Epithelial cell of esophagus (primary cell): ENCODE results near the gene KRTAP10-7.
"Not testable (repeated sequence)": the region's sequence is repeated elsewhere in the genome, so short reads cannot be mapped to it uniquely, and the experiment has no call there.

ENCODE experiments used
- DNase-seq: peaks from one replicate; pipeline ENCODE4 v3.0.0; 2010; ENCODE audit warnings: low read depth
- H3K4me3 ChIP-seq: 2 replicates; pipeline ENCODE4 v1.5.1; 2011; ENCODE audit warnings: mild to moderate bottlenecking, low read length, control low read depth
- TF ChIP-seq, protein P1 (sequence below): IDR thresholded peaks from 2 replicates; pipeline ENCODE4 v1.5.1; 2011; ENCODE audit warnings: low read depth, mild to moderate bottlenecking, low read length, control low read depth, inconsistent platforms; ENCODE audit not compliant: insufficient read depth; ENCODE audit errors: missing control alignments

The KRTAP10-7 gene, protein sequence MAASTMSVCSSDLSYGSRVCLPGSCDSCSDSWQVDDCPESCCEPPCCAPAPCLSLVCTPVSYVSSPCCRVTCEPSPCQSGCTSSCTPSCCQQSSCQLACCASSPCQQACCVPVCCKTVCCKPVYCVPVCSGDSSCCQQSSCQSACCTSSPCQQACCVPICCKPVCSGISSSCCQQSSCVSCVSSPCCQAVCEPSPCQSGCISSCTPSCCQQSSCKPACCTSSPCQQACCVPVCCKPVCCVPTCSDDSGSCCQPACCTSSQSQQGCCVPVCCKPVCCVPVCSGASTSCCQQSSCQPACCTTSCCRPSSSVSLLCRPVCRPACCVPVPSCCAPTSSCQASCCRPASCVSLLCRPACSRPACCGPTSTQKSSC

DNA sequence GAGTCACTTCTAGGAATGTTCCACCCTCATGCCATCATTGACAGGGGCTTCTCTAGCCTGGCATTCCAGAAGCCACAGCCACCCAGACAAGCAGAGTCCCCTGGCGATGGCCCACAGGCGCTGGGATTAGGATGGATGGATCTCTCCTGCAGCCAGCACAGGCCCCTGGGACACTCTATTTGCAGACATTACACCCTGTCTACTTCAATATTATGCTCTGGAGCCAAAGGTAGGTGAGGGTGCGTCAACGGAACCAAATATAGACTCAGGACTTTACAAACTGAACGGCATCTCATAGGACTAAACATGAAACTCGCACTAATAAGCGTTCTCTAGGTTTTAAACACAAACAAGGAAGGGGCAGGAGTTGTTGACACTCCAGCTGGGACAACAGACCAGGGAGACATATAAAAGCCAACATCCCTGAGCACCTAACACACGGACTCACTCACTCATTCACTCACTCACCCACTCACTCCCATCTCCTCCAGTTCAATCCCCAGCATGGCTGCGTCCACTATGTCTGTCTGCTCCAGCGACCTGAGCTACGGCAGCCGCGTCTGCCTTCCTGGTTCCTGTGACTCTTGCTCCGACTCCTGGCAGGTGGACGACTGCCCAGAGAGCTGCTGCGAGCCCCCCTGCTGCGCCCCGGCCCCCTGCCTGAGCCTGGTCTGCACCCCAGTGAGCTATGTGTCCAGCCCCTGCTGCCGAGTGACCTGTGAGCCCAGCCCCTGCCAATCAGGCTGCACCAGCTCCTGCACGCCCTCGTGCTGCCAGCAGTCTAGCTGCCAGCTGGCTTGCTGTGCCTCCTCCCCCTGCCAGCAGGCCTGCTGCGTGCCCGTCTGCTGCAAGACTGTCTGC, at the start of gene KRTAP10-7:
TSS of gene KRTAP10-7 (plus strand) at position 480 of the 861 bp plus-strand sequence. CDS start at position 505, 25 bp downstream.
- DNase-seq, result not testable (repeated sequence)

DNA sequence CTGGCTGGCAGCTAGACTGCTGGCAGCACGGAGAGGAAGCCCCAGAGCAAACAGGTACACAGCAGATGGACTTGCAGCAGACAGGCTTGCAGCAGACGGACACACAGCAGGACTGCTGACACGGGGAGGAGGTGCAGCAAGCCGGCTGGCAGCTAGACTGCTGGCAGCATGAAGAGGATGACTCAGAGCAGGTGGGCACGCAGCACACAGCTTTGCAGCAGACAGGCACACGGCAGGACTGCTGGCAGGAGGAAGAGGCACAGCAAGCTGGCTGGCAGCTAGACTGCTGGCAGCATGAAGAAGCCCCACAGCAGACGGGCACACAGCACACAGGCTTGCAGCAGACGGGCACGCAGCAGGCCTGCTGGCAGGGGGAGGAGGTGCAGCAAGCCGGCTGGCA, 49.6 kb upstream of the KRTAP10-7 start:
- TF ChIP-seq, protein P1, sequence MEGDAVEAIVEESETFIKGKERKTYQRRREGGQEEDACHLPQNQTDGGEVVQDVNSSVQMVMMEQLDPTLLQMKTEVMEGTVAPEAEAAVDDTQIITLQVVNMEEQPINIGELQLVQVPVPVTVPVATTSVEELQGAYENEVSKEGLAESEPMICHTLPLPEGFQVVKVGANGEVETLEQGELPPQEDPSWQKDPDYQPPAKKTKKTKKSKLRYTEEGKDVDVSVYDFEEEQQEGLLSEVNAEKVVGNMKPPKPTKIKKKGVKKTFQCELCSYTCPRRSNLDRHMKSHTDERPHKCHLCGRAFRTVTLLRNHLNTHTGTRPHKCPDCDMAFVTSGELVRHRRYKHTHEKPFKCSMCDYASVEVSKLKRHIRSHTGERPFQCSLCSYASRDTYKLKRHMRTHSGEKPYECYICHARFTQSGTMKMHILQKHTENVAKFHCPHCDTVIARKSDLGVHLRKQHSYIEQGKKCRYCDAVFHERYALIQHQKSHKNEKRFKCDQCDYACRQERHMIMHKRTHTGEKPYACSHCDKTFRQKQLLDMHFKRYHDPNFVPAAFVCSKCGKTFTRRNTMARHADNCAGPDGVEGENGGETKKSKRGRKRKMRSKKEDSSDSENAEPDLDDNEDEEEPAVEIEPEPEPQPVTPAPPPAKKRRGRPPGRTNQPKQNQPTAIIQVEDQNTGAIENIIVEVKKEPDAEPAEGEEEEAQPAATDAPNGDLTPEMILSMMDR, result no peak
- DNase-seq, result no peak
- H3K4me3 ChIP-seq, result no peak overlapping the region

More for the DNA sequence above, at the start of gene KRTAP10-7:
- not testable (repeated sequence) for H3K4me3 ChIP-seq

DNA sequence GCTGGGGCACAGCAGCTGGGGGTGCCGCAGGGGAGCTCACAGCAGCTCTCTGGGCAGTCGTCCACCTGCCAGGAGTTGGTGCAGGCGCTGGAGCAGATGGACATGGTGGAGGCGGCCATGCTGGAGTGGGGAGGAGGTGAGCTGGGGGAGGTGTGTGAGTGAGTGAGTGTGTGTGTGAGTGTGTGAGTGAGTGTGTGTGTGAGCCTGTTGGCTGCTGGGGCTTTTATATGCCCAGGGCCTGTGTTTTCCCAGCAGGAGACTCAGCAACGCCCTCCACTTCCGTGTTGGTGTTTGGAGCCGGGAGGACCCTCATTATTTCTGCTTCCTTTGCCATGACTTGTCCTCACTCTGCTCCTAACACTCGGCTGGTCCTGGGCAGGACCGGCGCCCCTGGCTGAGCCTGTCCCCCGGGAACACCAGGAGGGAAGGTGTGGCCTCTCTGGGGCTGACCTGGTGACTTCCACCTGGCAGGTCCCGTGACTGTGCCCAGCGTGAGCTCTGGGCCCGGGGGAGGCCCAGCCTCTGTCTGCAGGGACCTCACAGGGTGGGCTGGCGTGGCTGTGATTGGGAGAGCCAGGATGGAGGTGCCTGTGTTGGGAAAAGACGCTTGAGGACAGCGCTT, 48.9 kb upstream of the KRTAP10-7 start, which contains the start of gene KRTAP10-2:
TSS of gene KRTAP10-2 (minus strand) at position 166 of the 622 bp plus-strand sequence. CDS start at position 119, 47 bp downstream.
- no peak for DNase-seq
- no peak within 1 kb of the TSS for H3K4me3 ChIP-seq
- TF ChIP-seq, protein P1, result no peak

DNA sequence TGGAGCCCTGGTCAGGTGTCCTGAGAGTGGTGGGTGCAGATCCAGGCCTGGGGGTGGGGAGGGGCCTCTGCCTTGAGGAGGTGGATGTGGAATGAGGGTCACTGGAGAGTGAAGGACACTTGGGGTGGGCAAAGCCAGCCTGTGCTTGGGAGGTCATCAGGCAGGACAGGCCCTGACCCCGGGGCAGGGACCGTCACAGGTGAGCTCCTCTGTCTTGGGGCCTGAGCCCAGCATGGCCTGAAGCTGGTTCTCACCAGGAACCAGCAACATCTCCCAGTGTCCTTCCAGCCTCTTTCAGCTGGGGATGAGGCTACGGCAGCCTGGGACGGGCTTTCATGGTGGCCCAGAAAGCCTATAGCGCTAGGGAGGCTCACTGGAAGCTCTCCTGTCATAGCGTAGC, 48.3 kb upstream of the KRTAP10-7 start:
- no peak for DNase-seq
- TF ChIP-seq, protein P1, result no peak
- H3K4me3 ChIP-seq, result no peak overlapping the region

DNA sequence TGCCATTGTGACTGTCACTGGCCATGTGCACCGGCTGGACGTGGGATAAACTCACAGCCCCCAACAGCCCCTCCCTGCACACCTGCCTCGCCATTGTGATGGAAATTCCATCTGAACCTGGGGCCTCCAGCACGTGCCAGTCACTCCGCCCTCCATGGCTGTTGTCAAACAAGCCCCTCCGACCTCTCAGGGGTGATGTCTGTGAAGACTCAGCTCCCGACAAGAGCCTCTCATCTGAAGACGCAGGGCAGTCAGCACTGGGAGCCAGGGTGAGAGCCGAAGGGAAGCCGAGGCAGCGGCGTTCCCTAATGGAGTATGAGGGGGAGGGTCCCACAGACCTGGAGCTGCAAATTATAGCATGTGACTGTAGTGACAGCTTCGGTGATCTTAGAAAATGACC, 47.7 kb upstream of the KRTAP10-7 start:
- no peak for DNase-seq
- no peak overlapping the region for H3K4me3 ChIP-seq
- TF ChIP-seq, protein P1, result no peak

DNA sequence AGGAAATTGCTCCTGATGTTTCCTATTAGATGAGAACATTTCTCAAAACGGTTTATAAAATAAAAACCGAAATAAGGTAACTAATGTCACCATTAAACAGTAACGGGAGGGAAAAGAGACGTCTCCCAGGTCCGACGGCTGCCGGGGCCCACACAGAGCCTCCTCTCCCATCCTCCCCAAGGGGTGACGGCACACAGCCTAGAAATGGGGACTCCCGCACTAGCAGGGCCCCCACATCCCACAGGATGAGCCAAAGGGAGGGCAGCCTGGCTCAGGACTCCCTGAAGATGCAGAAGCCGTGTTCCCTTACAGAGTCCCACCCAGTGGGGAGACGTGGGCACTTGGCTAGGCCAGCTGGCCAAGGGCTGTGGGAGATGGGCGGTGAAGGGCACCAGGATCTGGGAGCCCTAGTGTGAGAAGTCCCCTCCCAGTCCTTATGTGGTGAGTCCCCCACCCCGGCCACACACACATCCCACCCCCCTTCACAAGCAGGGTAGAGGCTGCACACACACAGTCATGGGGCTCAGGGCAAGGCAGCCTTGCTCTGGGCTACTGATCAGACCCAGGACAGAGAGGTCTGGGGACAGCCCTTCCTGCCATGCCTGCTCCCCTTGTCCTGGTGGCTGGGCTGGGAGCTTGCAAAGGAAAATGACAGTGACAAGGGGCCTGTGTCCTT, 45.1 kb upstream of the KRTAP10-7 start:
- H3K4me3 ChIP-seq, result no peak overlapping the region
- TF ChIP-seq, protein P1, result no peak
- DNase-seq, result no peak
